Lower lobe of right lung (tissue), 2 donors: ENCODE measurements around the gene LDHA. TPM values are rescaled to one million over a fixed set of nuclear protein-coding genes. Genes with fewer than 3 reads are reported as not detected.

ENCODE experiments used
- ATAC-seq, 2 donors: fragments of 200-7000 bp; cut with Tn5 transposase; one replicate each; pipeline ENCODE4 v1.9.1; 2020 to 2022; ENCODE audit warnings: mild to moderate bottlenecking in 2 of 2, moderate library complexity in 2 of 2
- DNase-seq: peaks from one replicate; pipeline ENCODE4 v3.0.0-alpha.2; 2020
- H3K27ac ChIP-seq: fragments of 200-600 bp; one replicate; pipeline ENCODE4 v1.8.0; 2022
- H3K27me3 ChIP-seq: fragments of 200-600 bp; one replicate; pipeline ENCODE4 v1.8.0; 2022; ENCODE audit warnings: low read depth
- H3K36me3 ChIP-seq: fragments of 200-600 bp; one replicate; pipeline ENCODE4 v1.8.0; 2022; ENCODE audit warnings: mild to moderate bottlenecking
- H3K4me1 ChIP-seq: fragments of 200-600 bp; one replicate; pipeline ENCODE4 v1.8.0; 2022
- H3K4me3 ChIP-seq: fragments of 200-600 bp; one replicate; pipeline ENCODE4 v1.8.0; 2022; ENCODE audit warnings: mild to moderate bottlenecking
- H3K9me3 ChIP-seq: fragments of 200-600 bp; one replicate; pipeline ENCODE4 v1.8.0; 2022
- intact Hi-C: fragments of 100-400 bp; cut with DNase I; formaldehyde crosslinking; loops from one replicate; pipeline ENCODE4 v1.11.0; 2022
- total RNA-seq: library from RNA; stranded (reverse); fragmentation: NEBNext Ultra II Directional; extraction: Animal tissue kit (Norgen Biotek cat#: 25700); gene quantifications from one replicate; pipeline ENCODE4 v1.2.1, GENCODE V29; 2021
- TF ChIP-seq, protein P1 (sequence below): fragments of 200-600 bp; IDR thresholded peaks from one replicate; pipeline ENCODE4 v1.8.0; 2022; ENCODE audit warnings: antibody characterized with exemption, mild to moderate bottlenecking
- donor health status: DM: no; HTN: yes; CAD: no; lungs with severe emphysema.

The LDHA gene
- total RNA-seq, 1 donor from 2014 or later = 251 TPM

DNA sequence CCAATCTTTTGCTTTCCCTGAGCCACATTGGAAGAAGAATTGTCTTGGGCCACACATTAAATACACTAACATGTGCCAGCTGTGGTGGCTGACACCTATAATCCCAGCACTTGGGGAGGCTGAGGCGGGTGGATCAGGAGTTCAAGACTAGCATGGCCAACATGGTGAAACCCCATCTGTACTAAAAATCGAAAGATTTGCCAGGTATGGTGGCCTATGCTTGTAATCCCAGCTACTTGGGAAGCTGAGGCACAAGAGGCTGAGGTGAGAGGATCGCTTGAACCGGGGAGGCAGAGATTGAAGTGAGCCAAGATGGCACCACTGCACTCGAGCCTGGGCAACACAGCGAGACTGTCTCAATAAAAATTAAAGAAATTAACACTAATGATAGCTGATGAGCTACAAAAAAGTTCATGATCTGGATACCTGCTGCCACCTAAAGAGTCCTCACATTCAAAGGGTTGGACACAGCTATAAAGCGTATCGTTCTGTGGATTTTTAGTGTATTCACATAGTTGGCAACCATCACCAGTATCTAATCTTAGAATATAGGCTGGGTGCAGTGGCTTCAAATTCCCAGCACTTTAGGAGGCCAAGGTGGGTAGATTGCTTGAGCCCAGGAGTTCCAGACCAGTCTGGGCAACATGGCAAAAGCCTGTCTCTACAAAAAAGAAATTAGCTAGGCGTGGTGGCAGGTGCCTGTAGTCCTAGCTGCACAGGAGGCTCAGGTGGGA lies 14.4 kb downstream of the LDHA start:
- no peak overlapping the region for H3K4me3 ChIP-seq
- DNase-seq (no peak), ATAC-seq (peak in 1 of 2 donors; percentile 5)
- intact Hi-C loops = no loop called here
- no peaks in the 10 kb centered on the region for H3K4me1 ChIP-seq
- no peaks in the 10 kb centered on the region for H3K9me3 ChIP-seq
- peaks cover 52% of the 10 kb centered on the region for H3K36me3 ChIP-seq
- no peaks in the 10 kb centered on the region for H3K27me3 ChIP-seq
- no peak overlapping the region for H3K27ac ChIP-seq
- TF ChIP-seq, protein P1, sequence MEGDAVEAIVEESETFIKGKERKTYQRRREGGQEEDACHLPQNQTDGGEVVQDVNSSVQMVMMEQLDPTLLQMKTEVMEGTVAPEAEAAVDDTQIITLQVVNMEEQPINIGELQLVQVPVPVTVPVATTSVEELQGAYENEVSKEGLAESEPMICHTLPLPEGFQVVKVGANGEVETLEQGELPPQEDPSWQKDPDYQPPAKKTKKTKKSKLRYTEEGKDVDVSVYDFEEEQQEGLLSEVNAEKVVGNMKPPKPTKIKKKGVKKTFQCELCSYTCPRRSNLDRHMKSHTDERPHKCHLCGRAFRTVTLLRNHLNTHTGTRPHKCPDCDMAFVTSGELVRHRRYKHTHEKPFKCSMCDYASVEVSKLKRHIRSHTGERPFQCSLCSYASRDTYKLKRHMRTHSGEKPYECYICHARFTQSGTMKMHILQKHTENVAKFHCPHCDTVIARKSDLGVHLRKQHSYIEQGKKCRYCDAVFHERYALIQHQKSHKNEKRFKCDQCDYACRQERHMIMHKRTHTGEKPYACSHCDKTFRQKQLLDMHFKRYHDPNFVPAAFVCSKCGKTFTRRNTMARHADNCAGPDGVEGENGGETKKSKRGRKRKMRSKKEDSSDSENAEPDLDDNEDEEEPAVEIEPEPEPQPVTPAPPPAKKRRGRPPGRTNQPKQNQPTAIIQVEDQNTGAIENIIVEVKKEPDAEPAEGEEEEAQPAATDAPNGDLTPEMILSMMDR = no peak

DNA sequence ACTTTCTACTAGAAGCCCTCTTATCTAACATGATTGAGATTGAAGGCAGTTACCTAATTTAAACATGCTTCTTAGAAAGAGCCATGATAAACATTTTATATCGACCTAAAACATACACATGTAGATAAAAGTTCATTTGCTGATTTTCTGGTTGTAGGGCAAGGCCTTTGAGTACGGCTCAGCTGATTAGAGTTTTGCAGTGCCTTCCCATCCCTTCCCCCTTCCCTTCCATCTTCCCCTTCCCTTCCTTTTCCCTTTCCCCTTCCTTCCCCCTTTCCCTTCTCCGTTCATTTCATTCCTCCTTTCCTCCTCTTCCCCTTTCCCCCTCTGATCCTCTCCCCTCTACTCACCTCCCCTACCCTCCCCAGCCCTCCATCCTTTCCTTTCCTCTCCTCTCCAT lies 22.1 kb downstream of the LDHA start:
- Histone ChIP-seq H3K4me1 (no peaks in the 10 kb centered on the region), H3K27ac (no peak overlapping the region), H3K9me3 (no peaks in the 10 kb centered on the region), H3K4me3 (no peak overlapping the region), H3K27me3 (no peaks in the 10 kb centered on the region), H3K36me3 (no peaks in the 10 kb centered on the region)
- no peak for DNase-seq
- TF ChIP-seq, protein P1 = no peak
- intact Hi-C loops = no loop called here
- ATAC-seq = no peak

DNA sequence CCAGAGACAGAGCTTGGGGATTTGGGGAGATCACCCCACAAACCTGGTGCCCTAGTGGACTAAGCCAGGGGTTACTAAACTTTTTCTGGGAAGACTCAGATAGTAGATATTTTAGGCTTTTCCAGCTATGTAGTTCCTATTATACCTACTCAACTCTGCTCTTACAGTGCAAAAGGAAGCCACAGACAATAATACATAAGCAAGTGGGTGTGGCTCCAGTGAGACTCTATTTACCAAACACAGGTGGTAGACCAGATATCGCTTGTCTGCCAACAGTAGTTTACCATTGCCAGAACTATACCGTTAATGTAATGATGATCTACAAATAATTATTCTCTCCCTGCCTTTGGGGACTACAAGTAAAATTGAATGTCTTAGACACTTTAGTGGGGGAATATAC lies 24.7 kb downstream of the LDHA start:
- intact Hi-C loops = no loop called here
- no peak for ATAC-seq

DNA sequence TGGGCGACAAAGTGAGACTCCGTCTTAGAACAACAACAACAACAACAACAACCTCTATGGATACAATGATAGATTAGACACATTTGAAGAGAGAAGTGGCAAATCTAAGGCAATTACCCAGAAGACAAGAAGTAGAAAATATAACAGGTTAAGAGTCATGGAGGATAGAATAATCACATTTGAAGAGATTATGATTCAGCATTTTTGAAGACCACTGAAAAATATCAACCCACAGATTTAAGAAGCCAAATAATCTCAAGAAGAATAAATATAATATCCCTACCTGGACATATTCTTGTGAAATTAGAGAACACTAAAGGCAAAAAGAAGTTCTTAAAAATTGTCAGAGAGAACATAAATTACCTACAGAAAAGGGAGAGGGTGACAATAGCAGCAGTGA lies 25.7 kb downstream of the LDHA start:
- no peak overlapping the region for H3K4me3 ChIP-seq
- DNase-seq (no peak), ATAC-seq (no peak)
- no peaks in the 10 kb centered on the region for H3K36me3 ChIP-seq
- H3K27ac ChIP-seq = no peak overlapping the region
- no peaks in the 10 kb centered on the region for H3K27me3 ChIP-seq
- intact Hi-C loops = no loop called here
- H3K4me1 ChIP-seq = no peaks in the 10 kb centered on the region
- TF ChIP-seq, protein P1 = no peak
- H3K9me3 ChIP-seq = no peaks in the 10 kb centered on the region

More for the DNA sequence above, 24.7 kb downstream of the LDHA start:
- Histone ChIP-seq H3K4me3 (no peak overlapping the region), H3K27me3 (no peaks in the 10 kb centered on the region), H3K27ac (no peak overlapping the region), H3K36me3 (no peaks in the 10 kb centered on the region), H3K9me3 (no peaks in the 10 kb centered on the region), H3K4me1 (no peaks in the 10 kb centered on the region)
- DNase-seq = no peak
- TF ChIP-seq, protein P1 = no peak

DNA sequence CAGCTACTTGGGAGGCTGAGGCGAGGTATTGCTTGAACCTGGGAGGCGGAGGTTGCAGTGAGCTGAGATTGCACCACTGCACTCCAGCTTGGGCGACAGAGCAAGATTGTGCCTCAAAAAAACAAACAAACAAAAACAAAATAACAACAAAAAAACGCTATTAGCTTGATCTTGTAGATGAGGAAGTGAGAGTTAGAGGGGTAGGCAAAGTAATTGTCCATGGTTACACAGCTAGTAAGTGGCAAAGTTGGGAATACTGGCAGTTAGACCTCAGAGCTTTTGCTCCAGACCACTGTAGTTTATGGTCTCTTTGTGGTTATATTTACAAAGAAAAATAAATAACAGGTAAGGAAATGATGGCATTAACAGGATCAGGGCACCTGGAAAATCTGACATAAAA lies 32.9 kb downstream of the LDHA start:
- Histone ChIP-seq H3K36me3 (no peaks in the 10 kb centered on the region), H3K4me1 (no peaks in the 10 kb centered on the region), H3K4me3 (no peak overlapping the region), H3K27ac (no peak overlapping the region), H3K27me3 (no peaks in the 10 kb centered on the region), H3K9me3 (no peaks in the 10 kb centered on the region)
- intact Hi-C loops = no loop called here
- TF ChIP-seq, protein P1 = no peak
- no peak for DNase-seq
- ATAC-seq = no peak
